CD4-positive, alpha-beta memory T cell (primary cell): Measurements from ENCODE around the gene PPBP. TPM values are rescaled to one million over a fixed set of nuclear protein-coding genes. Genes with fewer than 3 reads are reported as not detected.
"Not testable (repeated sequence)": the region's sequence is repeated elsewhere in the genome, so short reads cannot be mapped to it uniquely, and the experiment has no call there.

Source experiments
- CTCF ChIA-PET: fragments of 350-600 bp; sonication (Branson Sonifier 250); formaldehyde crosslinking; loops from one replicate; lab custom pipeline; 2021; ENCODE audit warnings: inconsistent platforms; ENCODE audit not compliant: partially characterized antibody; lab: Charles Lee
- POLR2A ChIA-PET: fragments of 350-600 bp; sonication (Branson Sonifier 250); formaldehyde crosslinking; loops from one replicate; lab custom pipeline; 2021; ENCODE audit not compliant: partially characterized antibody; lab: Charles Lee
- DNase-seq, 5 donors: peaks; one replicate each; pipeline versions ENCODE4 v3.0.0 to v3.0.0-alpha.2; 2020 to 2022; ENCODE audit warnings: mixed read lengths in 1 of 5
- H3K27ac ChIP-seq: one replicate; pipeline ENCODE4 v1.7.0; 2013; ENCODE audit warnings: low read depth, low read length
- H3K27me3 ChIP-seq: 2 replicates; pipeline ENCODE4 v1.7.0; 2013; ENCODE audit warnings: mild to moderate bottlenecking, low read length, moderate library complexity; ENCODE audit not compliant: insufficient read depth
- H3K36me3 ChIP-seq: 2 replicates; pipeline ENCODE4 v1.7.0; 2013; ENCODE audit warnings: mild to moderate bottlenecking, low read length, moderate library complexity; ENCODE audit not compliant: insufficient read depth
- H3K4me1 ChIP-seq: 2 replicates; pipeline ENCODE4 v1.7.0; 2013; ENCODE audit warnings: mild to moderate bottlenecking, low read length, moderate library complexity; ENCODE audit not compliant: insufficient read depth
- H3K4me3 ChIP-seq, 2 donors: one replicate each; pipeline ENCODE4 v1.7.0; 2013; ENCODE audit warnings: low read length in 2 of 2, mild to moderate bottlenecking in 1 of 2
- H3K9me3 ChIP-seq, 2 donors: one replicate each; pipeline ENCODE4 v1.7.0; 2013; ENCODE audit warnings: low read length in 2 of 2, control low read depth in 1 of 2; ENCODE audit not compliant: control insufficient read depth in 1 of 2
- H3K27ac Mint-ChIP-seq, 7 donors: one replicate each; pipeline ENCODE4 v1.8.0; 2020 to 2021; ENCODE audit warnings: mixed read lengths in 7 of 7, mild to moderate bottlenecking in 6 of 7, inconsistent platforms in 3 of 7, moderate library complexity in 3 of 7
- H3K27me3 Mint-ChIP-seq, 2 donors: one replicate each; pipeline ENCODE4 v1.8.0; 2020 to 2021; ENCODE audit warnings: mixed read lengths in 2 of 2
- H3K36me3 Mint-ChIP-seq, 2 donors: one replicate each; pipeline ENCODE4 v1.8.0; 2020 to 2021; ENCODE audit warnings: mixed read lengths in 2 of 2, inconsistent platforms in 1 of 2, mild to moderate bottlenecking in 1 of 2
- H3K4me1 Mint-ChIP-seq, 4 donors: one replicate each; pipeline ENCODE4 v1.8.0; 2020 to 2021; ENCODE audit warnings: mixed read lengths in 4 of 4, mild to moderate bottlenecking in 1 of 4
- H3K4me3 Mint-ChIP-seq, 8 donors: one replicate each; pipeline ENCODE4 v1.8.0; 2020 to 2021; ENCODE audit warnings: mixed read lengths in 8 of 8, mild to moderate bottlenecking in 7 of 8, moderate library complexity in 6 of 8, inconsistent platforms in 3 of 8
- H3K9me3 Mint-ChIP-seq, 8 donors: one replicate each; pipeline ENCODE4 v1.8.0; 2020 to 2021; ENCODE audit warnings: mixed read lengths in 8 of 8, mild to moderate bottlenecking in 5 of 8, inconsistent platforms in 3 of 8, moderate library complexity in 1 of 8
- intact Hi-C: fragments of 100-400 bp; cut with micrococcal nuclease; formaldehyde crosslinking; loops from one replicate; pipeline ENCODE4 v1.15.1; 2023
- polyA plus RNA-seq, 2 donors: library from polyadenylated mRNA; unstranded; fragments of 300-500 nt; fragmentation: Illumina TruSeq; gene quantifications; one replicate each; pipeline ENCODE4 v1.2.3, GENCODE V29; 2021
- total RNA-seq, 2 experiments: library from RNA; stranded (reverse); gene quantifications; one replicate each; pipeline ENCODE4 v1.2.3, GENCODE V29; 2021

Gene PPBP
- total and polyA plus RNA-seq, 4 experiments from 2014 or later = 0.40 TPM; not detected in 3

- H3K27ac ChIP-seq, H3K4me1 ChIP-seq, H3K4me1 Mint-ChIP-seq, H3K27me3 ChIP-seq, H3K4me3 ChIP-seq, H3K27ac Mint-ChIP-seq, POLR2A ChIA-PET, H3K4me3 Mint-ChIP-seq, H3K9me3 ChIP-seq, H3K36me3 Mint-ChIP-seq, H3K36me3 ChIP-seq, H3K27me3 Mint-ChIP-seq, intact Hi-C loops, DNase-seq, CTCF ChIA-PET: not testable (repeated sequence)
- peaks cover 3 to 16% (median 7%) of the 10 kb centered on the region in 8 donors for H3K9me3 Mint-ChIP-seq
Observed at GRCh38 chr4:73950376-73950920, 37.5 kb downstream of the PPBP start.

- Histone ChIP-seq H3K4me3 (no peak overlapping the region), H3K9me3 (no peaks in the 10 kb centered on the region), H3K4me1 (no peaks in the 10 kb centered on the region), H3K27ac (no peak overlapping the region), H3K36me3 (no peaks in the 10 kb centered on the region), H3K27me3 (no peaks in the 10 kb centered on the region)
- DNase-seq = no peak
- H3K4me1 Mint-ChIP-seq = no peaks in the 10 kb centered on the region
- CTCF ChIA-PET = no interaction called here
- intact Hi-C loops = no loop called here
- POLR2A ChIA-PET = no interaction called here
- H3K4me3 Mint-ChIP-seq = no peak overlapping the region
- peaks cover 0 to 9% (median 2%) of the 10 kb centered on the region in 8 donors for H3K9me3 Mint-ChIP-seq
- no peaks in the 10 kb centered on the region for H3K36me3 Mint-ChIP-seq
- H3K27me3 Mint-ChIP-seq = peaks cover 7 to 14% of the 10 kb centered on the region in 2 donors
- H3K27ac Mint-ChIP-seq = no peak overlapping the region
Observed at GRCh38 chr4:73948990-73949706, 38.8 kb downstream of the PPBP start.

DNA sequence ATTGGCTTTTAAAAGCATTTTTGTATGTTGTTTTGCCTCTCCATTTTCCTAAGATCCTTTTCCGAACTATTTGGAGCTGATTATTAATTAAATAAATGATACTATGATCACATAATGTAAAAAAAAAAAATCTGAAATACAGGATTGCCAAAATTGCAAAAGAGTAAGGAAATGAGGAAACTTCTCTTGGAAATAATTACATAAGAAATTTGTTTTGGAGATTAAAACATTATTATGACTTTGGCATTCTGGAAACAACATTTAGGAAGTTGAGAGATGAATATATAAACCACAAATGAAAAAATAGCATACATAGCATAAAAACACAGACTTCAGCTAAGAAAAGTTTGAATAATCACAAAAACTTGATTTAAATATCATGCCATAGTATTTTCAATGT lies 39.7 kb downstream of the PPBP start:
- no peaks in the 10 kb centered on the region for H3K9me3 ChIP-seq
- ChIA-PET POLR2A (no interaction called here), CTCF (no interaction called here)
- no peaks in the 10 kb centered on the region for H3K4me1 ChIP-seq
- Mint-ChIP-seq H3K4me3 (no peak overlapping the region), H3K27me3 (peaks cover 9 to 16% of the 10 kb centered on the region in 2 donors), H3K27ac (no peak overlapping the region), H3K36me3 (no peaks in the 10 kb centered on the region), H3K4me1 (no peaks in the 10 kb centered on the region), H3K9me3 (peaks cover 0 to 9% (median 1%) of the 10 kb centered on the region in 8 donors)
- DNase-seq = no peak
- H3K4me3 ChIP-seq = no peak overlapping the region
- peaks cover 5% of the 10 kb centered on the region for H3K27me3 ChIP-seq
- no peaks in the 10 kb centered on the region for H3K36me3 ChIP-seq
- intact Hi-C loops = no loop called here
- H3K27ac ChIP-seq = no peak overlapping the region

GRCh38 chr4:73947239-73947985 lies 40.6 kb downstream of the PPBP start:
- ChIA-PET CTCF (no interaction called here), POLR2A (no interaction called here)
- Mint-ChIP-seq H3K4me3 (no peak overlapping the region), H3K36me3 (no peaks in the 10 kb centered on the region), H3K27ac (no peak overlapping the region), H3K4me1 (no peaks in the 10 kb centered on the region), H3K9me3 (peaks cover 0 to 9% (median 2%) of the 10 kb centered on the region in 8 donors), H3K27me3 (peaks cover 13 to 18% of the 10 kb centered on the region in 2 donors)
- H3K27me3 ChIP-seq = peaks cover 6% of the 10 kb centered on the region
- H3K36me3 ChIP-seq = no peaks in the 10 kb centered on the region
- no peak overlapping the region for H3K4me3 ChIP-seq
- intact Hi-C loops = no loop called here
- H3K9me3 ChIP-seq = no peaks in the 10 kb centered on the region
- H3K4me1 ChIP-seq = no peaks in the 10 kb centered on the region
- DNase-seq = no peak
- no peak overlapping the region for H3K27ac ChIP-seq

DNA sequence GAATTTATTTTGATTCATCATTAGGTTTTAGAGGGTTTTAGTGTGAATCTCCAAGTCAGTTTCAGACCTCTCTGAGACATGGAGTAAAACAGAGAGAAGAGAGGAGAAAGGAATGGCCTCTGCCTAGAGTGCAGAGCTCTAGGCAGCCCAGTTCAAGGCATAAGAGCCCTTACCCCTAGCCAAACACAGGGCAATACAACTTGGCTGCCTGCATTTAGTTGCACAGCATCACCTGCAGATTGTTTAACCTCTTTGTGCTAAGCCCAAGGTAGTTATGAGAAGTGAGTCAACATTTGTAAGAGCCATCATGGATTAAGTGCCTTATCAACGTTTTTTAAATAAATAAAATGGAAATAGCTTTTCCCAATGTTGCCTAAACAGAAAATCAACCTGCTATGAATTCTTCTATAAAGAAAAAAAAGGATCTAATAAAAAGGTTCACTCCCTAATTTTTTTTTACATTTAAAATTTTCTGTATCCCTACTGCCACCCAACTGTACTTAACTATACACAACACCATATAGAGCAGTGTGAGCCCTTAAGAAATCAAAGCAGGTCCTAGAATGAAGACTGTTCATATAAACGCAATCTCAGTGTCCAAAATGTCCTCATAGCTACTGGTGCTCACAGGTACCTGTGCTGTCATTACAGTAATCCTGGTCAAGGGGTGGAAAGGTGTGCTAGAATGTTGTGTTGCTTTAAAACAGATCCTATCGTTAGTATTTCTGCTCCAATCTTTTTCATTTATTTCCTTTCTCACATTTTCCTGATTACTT lies 42.1 kb downstream of the PPBP start:
- no peak for DNase-seq
- Histone ChIP-seq H3K36me3 (no peaks in the 10 kb centered on the region), H3K27ac (no peak overlapping the region), H3K4me3 (no peak overlapping the region), H3K9me3 (no peaks in the 10 kb centered on the region), H3K4me1 (no peaks in the 10 kb centered on the region), H3K27me3 (peaks cover 6% of the 10 kb centered on the region)
- no peaks in the 10 kb centered on the region for H3K4me1 Mint-ChIP-seq
- peaks cover 0 to 9% (median under 1%) of the 10 kb centered on the region in 8 donors for H3K9me3 Mint-ChIP-seq
- no peak overlapping the region for H3K27ac Mint-ChIP-seq
- no peak overlapping the region for H3K4me3 Mint-ChIP-seq
- H3K36me3 Mint-ChIP-seq = no peaks in the 10 kb centered on the region
- ChIA-PET CTCF (no interaction called here), POLR2A (no interaction called here)
- intact Hi-C loops = no loop called here
- H3K27me3 Mint-ChIP-seq = peaks cover 13 to 18% of the 10 kb centered on the region in 2 donors

GRCh38 chr4:73945140-73945539 lies 42.9 kb downstream of the PPBP start:
- Histone ChIP-seq H3K9me3 (no peaks in the 10 kb centered on the region), H3K36me3 (no peaks in the 10 kb centered on the region), H3K27ac (no peak overlapping the region), H3K27me3 (peaks cover 6% of the 10 kb centered on the region), H3K4me1 (no peaks in the 10 kb centered on the region), H3K4me3 (no peak overlapping the region)
- POLR2A ChIA-PET = no interaction called here
- CTCF ChIA-PET = no interaction called here
- Mint-ChIP-seq H3K27ac (no peak overlapping the region), H3K27me3 (peaks cover 13 to 18% of the 10 kb centered on the region in 2 donors), H3K4me3 (peak overlapping the region in 1 of 8 donors; percentile 2), H3K9me3 (peaks cover 0 to 9% (median 1%) of the 10 kb centered on the region in 8 donors), H3K36me3 (no peaks in the 10 kb centered on the region), H3K4me1 (no peaks in the 10 kb centered on the region)
- no peak for DNase-seq
- intact Hi-C loops = no loop called here
